BE2C (cell line): ENCODE data around the gene FASTK.

ENCODE experiments used
- DNase-seq: peaks from one replicate; pipeline ENCODE4 v3.0.0-alpha.2; 2020
- H3K27me3 ChIP-seq: fragments of 250-450 bp; sonication (Bioruptor Pico); 2 replicates; pipeline ENCODE4 v1.5.1; 2020; ENCODE audit warnings: mild to moderate bottlenecking
- H3K36me3 ChIP-seq: fragments of 250-450 bp; sonication (Bioruptor Pico); 2 replicates; pipeline ENCODE4 v1.5.1; 2020; ENCODE audit warnings: mild to moderate bottlenecking
- H3K4me1 ChIP-seq: fragments of 250-450 bp; sonication (Bioruptor Pico); 2 replicates; pipeline ENCODE4 v1.5.1; 2020
- H3K4me3 ChIP-seq: 2 replicates; pipeline ENCODE4 v1.5.1; 2011; ENCODE audit warnings: low read depth, low read length
- H3K9me3 ChIP-seq: fragments of 250-450 bp; sonication (Bioruptor Pico); 2 replicates; pipeline ENCODE4 v1.5.1; 2020
- TF ChIP-seq, protein P1 (sequence below): IDR thresholded peaks from 2 replicates; pipeline ENCODE4 v1.5.1; 2012; ENCODE audit warnings: mild to moderate bottlenecking, low read depth, low read length

Gene FASTK

DNA sequence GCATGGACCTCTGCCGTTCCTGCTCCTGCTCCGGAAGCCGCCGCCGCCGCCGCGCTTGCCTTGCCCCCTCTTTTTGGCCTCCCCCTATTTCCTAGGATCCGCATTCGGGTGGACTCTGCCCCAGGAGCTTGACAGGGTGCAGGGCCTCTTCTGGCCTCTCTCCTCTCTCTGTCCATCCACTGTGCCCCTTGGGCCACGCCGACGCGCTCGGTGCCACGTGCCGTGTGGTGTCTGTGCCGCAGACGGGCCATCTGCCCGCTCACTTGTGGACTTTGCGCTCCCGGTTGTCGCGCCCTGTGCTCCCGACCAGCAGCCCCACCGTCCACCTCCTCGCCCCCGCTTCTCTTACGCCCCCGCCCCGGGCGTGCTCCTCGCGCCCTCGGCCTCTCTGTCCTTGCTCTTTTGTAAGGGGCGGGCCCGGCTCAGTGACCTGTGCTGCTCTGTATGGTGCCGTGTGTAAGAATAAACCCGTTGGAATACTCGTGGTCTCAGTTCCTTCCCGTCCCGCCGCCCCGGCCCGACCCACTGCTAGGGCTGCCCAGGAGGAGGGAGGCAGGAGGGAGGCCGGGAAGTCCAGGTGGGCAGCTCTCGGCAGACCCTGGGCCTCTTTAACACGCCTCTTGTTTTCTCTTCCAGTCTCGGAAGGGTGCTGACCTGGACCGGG lies 42.7 kb upstream of the FASTK start:
- Histone ChIP-seq H3K36me3 (peaks cover 75% of the 10 kb centered on the region), H3K4me3 (no peak overlapping the region), H3K27me3 (no peaks in the 10 kb centered on the region), H3K4me1 (no peaks in the 10 kb centered on the region), H3K9me3 (no peaks in the 10 kb centered on the region)
- no peak for DNase-seq
- TF ChIP-seq, protein P1, sequence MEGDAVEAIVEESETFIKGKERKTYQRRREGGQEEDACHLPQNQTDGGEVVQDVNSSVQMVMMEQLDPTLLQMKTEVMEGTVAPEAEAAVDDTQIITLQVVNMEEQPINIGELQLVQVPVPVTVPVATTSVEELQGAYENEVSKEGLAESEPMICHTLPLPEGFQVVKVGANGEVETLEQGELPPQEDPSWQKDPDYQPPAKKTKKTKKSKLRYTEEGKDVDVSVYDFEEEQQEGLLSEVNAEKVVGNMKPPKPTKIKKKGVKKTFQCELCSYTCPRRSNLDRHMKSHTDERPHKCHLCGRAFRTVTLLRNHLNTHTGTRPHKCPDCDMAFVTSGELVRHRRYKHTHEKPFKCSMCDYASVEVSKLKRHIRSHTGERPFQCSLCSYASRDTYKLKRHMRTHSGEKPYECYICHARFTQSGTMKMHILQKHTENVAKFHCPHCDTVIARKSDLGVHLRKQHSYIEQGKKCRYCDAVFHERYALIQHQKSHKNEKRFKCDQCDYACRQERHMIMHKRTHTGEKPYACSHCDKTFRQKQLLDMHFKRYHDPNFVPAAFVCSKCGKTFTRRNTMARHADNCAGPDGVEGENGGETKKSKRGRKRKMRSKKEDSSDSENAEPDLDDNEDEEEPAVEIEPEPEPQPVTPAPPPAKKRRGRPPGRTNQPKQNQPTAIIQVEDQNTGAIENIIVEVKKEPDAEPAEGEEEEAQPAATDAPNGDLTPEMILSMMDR = no peak

DNA sequence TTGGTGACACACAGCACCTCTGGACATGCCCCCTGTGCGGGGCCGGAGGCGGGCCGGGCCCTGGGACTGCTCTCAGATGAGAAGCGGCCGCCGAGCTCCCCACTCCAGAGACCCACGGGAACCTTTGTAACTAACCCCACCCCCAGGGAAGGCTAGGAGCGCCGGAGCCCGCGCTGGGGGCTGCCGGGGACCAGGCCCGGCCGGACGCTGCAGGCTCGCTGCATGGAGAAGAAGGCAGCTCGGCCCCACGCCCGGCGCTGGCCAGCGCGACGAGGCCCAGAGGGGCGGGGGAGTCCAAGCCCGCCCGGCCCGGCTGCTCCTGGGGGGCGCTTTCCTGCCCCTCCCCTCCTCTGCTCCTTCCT lies 42.2 kb upstream of the FASTK start:
- no peaks in the 10 kb centered on the region for H3K4me1 ChIP-seq
- no peak overlapping the region for H3K4me3 ChIP-seq
- H3K9me3 ChIP-seq = no peaks in the 10 kb centered on the region
- TF ChIP-seq, protein P1 = no peak
- H3K36me3 ChIP-seq = peaks cover 73% of the 10 kb centered on the region
- no peak for DNase-seq
- no peaks in the 10 kb centered on the region for H3K27me3 ChIP-seq

DNA sequence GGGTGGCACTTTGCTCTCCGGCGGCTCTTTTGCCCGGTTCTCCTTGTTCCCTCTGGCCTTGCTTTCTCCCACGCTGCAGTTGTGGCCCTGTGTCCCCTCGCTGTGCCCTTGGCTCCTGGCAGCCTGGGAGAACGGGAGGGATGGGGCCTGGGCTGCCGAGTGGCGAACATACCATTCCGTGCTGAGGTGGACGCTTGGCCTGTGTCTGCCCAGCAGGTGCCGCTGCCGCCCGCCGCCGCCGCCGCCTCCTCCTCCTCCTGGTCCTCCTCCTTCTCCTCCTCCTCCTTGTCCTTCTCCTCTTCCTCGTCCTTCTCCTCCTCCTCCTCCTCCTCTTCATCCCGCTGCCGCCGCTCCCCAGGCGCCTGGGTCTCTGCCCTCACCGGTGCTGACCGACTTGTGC lies 41.7 kb upstream of the FASTK start:
- Histone ChIP-seq H3K4me1 (no peaks in the 10 kb centered on the region), H3K27me3 (no peaks in the 10 kb centered on the region), H3K9me3 (no peaks in the 10 kb centered on the region), H3K4me3 (no peak overlapping the region), H3K36me3 (peaks cover 75% of the 10 kb centered on the region)
- TF ChIP-seq, protein P1 = no peak
- no peak for DNase-seq

DNA sequence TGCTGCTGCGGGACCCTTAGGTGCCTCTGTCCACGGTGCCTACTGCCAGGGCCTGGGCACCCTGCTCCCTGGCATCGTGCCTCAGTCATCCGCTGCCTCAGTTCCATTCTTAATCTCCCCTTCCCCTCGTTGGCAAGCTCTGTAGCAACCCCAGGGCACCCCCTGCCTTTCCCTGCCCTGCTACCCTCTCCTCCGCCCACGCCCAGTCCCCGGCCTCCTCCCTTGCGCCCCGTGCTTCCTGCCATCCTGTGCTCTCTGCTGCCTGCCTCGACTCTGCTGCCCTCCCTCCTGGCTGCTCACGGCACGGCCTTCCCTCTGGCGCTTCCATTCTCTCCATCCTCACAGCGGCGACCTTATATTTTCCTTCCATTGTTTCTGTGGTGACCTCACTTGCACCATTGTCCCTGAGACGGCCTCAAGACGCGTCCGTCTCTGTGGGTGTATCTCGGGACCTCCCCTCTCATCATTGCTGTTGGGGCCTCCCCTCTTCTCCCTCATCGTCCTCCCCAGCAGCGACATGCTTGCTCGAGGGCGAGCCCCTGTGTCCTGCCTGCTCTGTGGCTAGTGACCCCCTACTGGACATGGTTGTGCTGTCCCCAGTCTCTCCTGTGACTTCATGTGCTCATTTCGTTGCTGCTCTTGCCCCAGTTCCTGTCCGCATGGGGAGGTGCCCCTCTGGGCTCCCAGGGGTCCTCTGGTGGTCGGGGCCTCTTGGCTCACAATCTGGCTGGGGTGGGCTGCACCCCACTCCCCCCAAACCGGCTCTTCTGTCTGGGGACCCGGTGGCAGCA lies 41.0 kb upstream of the FASTK start:
- no peaks in the 10 kb centered on the region for H3K9me3 ChIP-seq
- no peak for DNase-seq
- H3K4me1 ChIP-seq = no peaks in the 10 kb centered on the region
- H3K4me3 ChIP-seq = no peak overlapping the region
- peaks cover 77% of the 10 kb centered on the region for H3K36me3 ChIP-seq
- TF ChIP-seq, protein P1 = no peak
- H3K27me3 ChIP-seq = no peaks in the 10 kb centered on the region

DNA sequence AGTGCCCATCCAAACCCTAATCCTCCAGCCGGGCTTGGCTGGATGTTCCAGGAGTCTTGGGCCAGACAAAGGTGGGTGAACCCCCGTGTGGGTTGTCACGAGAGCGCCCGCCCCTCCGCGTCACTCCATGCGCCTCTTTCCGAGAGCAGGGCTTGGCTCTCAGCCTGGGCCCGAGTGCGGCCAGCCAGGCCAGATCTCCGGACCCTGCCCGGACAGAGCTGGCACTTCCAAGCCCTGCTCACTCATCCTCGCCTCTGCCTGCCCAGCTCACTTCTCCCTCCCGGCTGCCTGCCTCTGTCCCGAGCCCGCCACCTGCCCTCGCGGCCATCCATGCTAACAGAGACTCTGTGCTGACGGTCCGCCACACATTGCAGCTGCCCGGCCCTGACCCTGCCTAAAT lies 40.3 kb upstream of the FASTK start:
- TF ChIP-seq, protein P1 = no peak
- no peaks in the 10 kb centered on the region for H3K4me1 ChIP-seq
- no peaks in the 10 kb centered on the region for H3K9me3 ChIP-seq
- peaks cover 77% of the 10 kb centered on the region for H3K36me3 ChIP-seq
- no peak for DNase-seq
- H3K27me3 ChIP-seq = no peaks in the 10 kb centered on the region
- no peak overlapping the region for H3K4me3 ChIP-seq

DNA sequence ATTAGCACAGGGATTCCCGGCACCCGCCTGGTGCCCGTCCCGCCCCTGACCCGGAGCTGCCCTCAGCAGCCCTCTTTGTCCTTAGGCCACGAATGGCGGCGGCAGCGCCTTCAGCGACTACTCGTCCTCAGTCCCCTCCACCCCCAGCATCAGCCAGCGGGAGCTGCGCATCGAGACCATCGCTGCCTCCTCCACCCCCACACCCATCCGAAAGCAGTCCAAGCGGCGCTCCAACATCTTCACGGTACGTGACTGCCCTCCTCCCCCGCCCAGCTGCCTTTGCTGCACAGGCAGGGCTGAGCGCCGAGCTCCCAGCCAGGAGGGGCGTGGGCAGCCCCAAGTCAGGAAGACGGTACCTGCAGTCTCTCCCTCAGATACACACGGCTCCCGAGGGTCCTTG lies 39.3 kb upstream of the FASTK start:
- no peak for DNase-seq
- H3K4me3 ChIP-seq = no peak overlapping the region
- no peaks in the 10 kb centered on the region for H3K9me3 ChIP-seq
- H3K36me3 ChIP-seq = peaks cover 72% of the 10 kb centered on the region
- TF ChIP-seq, protein P1 = no peak
- H3K27me3 ChIP-seq = no peaks in the 10 kb centered on the region
- no peaks in the 10 kb centered on the region for H3K4me1 ChIP-seq
